ENCODE measurements around the gene RB1.
A peak's percentile ranks its signal among the peaks of the same experiment; 100 is the strongest.

RB1 gene

DNA sequence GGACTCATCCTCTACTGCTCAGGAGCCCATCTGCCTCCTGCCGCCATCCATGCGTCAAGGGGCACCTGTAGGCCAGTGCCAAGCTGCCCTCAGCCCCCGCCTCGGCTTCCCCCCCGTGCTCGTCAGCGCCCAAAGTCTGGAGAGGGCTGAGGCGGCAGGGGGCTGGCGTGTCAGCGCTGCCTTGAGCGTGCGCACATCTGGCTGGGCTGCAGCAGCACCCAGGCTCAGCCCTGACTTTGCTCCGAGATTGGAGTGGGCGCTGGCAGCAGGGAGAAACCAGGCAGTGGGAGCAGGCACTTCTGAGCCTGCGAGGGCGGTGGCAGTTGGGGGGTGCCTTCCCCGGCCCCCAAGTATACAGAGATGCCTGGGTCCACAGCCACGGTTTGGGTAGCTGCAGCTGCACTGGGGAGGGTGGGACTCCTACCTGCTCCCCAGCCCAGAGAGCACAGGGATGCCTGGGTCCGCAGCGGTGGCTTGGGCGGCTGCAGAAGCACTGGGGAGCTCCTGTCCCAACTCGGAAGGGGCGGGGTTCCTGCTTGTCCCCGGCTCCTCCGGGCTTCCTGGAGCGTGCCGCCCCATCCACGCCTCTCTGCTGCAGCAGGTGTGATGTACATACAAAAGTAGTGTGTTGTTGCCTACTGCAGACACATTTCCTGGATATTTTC is 154.2 kb downstream of the RB1 start:
- DNase-seq, result no peak

DNA sequence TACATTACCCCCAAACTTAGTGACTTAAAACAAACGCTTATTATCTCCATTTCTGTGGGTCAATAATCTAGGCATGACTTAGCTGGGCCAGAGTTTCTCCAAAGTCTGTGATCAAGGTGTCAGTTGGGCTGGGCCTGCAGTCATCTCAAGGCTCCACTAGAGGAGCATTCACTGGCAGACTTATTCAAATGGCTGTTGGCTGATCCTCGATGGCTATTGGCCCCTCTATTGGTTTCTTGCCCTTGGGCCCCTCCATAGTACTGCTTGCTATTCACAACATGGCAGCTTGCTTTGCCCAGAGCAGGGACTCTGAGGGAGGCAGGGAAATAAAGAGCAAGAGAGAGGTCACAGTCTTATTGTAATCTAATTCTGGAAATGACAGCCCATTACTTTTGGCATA is 171.7 kb downstream of the RB1 start:
- DNase-seq, result no peak

DNA sequence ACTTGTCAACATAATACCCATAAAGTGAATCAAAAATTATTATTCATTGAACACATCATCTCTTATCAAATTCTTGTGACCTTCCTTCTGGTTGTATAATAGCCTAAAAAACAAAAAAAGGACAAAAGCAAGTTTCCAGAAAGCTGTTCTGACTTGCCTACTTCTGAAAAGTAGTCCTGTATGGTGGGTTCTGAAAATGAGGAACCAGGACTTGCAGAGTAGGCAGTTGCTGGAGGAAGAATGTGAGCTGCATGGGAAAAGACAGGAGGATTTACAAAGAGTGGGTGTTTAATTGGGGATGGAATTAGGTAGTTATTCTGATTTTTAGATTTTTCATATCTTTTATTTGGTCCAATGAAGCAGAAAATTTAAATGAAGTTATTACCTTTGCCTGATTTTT is 172.7 kb downstream of the RB1 start:
- DNase-seq, result no peak

DNA sequence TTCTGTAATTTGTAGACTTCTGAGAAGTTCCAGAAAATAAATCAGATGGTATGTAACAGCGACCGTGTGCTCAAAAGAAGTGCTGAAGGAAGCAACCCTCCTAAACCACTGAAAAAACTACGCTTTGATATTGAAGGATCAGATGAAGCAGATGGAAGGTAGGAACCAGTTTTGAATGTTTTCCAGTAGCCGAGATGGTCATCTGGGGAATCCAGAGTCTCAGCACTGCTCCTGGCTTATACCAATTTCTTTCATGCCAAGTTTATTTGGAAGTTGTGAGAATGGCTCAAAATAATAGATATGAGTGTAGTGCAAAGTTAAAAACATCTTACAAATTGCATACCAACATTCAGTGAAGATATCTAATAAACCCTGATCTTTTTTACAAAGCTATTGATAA is 173.1 kb downstream of the RB1 start:
- DNase-seq, result no peak

DNA sequence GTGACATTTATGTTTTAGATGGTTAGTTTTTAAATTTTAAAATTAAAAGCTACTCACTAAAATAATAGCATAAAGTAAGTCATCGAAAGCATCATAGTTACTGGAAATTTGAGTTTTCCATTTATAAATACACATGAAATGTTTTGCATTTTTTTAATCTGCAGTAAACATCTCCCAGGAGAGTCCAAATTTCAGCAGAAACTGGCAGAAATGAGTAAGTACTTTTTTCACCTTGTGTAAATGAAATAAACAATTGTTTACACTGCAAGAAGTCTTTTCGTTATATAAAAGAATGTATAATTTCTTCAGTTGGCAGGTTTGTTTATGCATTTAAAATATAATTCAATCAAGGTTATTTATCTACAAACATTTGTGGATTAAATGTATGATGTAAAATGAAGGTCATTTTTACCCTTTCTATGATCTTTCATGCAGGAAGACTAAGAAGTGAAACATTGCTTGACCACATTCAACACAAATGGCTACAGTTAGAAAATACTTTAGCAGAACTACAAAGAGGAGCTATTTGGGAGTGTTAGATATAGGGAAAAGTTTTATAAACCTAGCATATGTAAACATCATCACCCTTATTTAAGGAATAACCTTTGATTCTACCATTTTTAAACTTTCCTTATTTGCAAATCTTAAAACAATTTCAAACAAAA is 173.8 kb downstream of the RB1 start:
- DNase-seq, result no peak

DNA sequence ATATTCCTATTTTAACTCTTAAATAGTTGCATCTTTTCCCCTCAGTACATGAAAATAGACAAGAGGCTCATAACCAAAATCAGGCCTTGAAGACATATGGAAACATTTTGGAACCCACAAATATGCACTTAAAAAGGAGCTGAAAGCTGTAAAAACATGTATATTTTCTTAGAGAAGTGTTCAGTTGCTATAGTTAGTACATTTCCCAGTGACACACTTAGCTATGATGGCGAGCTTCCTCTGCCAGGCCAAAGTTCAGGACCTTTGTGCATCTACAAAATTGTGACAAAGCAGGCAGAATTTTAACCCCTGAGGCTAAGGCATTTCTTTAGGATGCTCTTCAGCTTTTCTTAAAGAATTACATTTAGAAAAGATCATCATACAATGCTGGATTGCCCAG is 174.8 kb downstream of the RB1 start:
- no peak for DNase-seq

DNA sequence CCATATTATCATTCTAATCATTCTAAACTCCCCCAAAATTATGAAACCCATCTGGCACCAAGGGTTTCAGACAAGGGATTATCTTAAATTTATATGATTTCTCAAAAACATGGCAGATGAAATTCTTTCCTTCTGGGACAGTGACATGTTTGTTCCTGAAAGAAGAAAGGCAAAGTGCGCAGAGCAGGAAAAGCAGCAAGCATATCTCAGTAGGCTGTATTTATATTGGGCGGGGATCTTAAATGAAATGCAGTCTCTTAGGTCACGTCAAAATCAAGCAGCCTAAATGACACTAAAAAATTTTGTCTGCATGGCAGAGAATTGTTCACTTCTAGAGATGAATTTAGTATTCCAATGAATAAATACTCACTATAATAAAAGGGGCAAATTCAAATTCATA is 180.0 kb downstream of the RB1 start:
- no peak for DNase-seq

DNA sequence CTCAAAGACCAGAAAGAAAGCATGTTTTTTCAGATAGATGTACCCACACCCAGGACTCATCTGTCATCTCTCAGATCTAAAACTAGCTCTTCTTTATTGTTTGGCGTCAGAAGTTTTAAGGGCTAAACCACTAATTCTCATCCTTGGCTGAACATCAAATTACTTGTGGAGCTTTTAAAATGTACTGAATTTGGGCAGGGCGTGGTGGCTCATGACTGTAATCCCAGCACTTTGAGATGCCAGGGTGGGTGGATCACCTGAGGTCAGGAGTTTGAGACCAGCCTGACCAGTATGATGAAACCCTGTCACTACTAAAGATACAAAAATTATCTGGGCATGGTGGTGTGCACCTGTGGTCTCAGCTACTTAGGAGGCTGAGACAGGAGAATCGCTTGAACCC is 181.9 kb downstream of the RB1 start:
- DNase-seq, result no peak

DNA sequence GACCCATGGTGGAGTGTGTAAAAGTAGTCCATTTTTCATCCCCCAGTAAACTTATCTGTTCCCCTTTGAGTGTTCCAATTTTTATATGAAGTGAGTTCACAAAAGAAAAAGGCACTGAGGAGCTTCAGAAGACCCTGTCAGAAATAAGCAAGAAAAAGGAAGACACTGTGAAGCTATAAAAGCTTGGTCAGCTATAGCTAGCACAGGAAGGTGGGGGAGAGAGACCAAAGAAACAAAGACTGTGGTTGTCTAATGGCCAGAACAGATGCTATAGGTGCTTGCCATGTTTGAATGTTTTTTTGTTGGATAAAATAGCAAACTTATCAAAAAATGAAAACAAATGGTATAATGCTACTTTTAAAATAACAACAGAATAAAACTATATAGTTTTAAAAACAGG is 182.8 kb downstream of the RB1 start:
- no peak for DNase-seq

DNA sequence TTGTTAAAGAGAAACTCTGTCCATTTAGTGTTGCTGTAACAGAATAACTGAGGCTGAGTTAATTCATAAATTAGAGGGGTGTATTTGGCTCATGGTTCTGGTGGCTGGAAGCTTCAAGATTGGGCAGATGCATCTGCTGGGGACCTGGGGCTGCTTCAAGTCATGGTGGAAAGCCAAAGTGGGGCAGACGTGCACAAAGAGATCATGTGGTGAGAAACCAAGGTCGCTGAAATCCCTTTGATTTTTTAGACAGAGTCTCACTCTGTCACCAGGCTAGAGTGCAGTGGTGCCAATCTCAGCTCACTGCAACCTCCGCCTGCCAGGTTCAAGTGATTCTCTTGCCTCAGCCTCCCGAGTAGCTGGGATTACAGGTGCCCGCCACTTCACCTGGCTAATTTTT is 183.3 kb downstream of the RB1 start:
- no peak for DNase-seq

DNA sequence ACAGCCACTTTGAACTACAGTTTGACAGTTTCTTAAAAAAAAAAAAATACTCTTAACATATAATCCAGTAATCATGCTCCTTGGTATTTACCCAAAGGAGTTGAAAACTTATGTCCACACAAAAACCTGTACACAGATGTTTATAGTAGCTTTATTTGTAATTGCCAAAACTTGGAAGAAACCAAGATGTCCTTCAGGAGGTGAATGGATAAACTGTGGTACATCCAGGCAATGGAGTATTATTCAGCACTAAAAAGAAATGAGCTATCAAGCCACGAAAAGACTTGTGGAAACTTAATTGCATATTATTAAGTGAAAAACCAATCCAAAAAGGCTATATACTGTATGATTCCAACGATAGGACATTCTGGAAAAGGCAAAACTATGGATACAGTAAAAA is 184.4 kb downstream of the RB1 start:
- no peak for DNase-seq

DNA sequence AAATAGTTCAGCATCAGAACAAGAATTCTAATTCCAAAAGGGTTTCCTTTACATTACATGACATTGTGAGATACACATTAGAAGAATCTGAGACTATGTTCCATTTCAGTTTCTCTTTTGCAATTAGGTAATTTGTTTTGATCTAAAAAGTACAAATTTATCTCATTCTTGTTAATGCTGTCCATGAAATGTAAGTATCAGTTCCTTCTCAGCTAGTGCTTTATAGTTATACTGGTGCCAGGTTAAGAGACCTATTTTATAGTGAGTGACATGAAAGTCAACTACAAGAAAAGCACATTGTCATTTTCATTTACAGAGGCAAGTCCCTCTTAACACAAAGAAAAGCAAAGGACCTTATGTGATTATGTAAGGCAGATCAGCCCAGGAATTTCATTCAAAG is 185.4 kb downstream of the RB1 start:
- no peak for DNase-seq

DNA sequence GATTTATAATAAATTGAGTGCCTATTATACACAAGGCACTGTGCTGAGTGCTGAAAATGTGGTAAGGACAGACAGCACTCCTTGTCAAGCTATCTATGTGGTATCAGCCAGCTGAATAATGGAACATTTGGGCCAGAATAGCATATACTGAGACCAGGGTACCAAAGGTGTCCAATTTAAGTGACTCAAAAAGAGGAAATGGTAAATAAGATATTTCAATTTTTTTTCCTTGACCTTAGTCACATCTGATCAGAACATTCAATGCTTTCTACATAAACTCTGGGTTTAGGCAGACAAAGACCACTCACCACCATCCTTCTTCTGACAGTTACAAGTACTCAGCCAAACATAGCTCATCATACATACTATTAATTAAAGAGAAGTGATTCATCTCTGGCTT is 186.1 kb downstream of the RB1 start:
- DNase-seq, result no peak

DNA sequence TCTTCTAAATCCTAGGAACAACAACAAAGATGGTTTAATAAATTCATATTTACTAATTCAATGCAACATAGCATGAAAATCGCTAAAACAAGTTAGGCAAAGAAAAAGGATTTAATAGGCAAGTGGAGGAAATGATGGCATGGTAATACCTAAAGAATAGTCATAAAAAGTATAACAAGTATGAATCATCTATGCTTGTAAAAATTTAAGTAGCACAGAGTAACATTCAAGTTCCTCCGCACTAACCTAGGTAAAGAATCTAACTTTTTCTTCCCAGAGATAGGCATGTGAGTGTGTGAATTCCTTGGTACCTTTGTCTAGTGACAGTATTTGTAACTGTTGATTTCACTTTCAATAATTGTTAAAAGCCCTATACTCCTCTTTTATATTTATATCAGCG is 186.7 kb downstream of the RB1 start:
- DNase-seq, result no peak

DNA sequence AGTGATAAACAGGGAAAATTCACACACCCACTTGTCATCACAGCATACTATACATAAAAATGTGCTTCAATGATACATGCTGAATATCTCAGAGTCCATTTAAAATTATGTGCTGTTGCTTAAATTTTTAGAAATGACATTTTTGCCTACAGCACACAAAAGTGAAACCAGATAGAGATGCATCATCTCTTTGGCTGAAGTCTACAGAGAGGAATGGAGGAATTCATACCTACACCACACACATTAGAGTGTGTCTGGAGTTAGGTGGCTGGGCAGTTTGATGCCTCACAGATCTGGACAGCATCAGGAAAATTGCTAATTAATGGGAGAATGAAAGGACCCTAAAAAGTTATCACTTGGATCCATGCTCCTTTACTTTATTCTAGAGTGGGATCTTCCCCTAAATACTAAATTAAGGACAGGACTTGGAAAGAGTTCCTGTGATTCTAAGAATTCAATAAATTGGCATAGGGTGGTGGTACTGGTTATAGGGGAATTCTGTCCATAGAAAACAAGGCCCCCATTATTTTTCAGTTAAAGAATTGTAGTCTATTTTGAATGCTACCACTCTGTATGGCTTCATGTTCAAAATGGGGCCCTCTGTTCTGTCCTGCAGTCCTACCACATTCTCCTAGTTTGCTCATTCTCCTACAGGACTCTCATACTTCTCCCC is 188.0 kb downstream of the RB1 start:
- no peak for DNase-seq

DNA sequence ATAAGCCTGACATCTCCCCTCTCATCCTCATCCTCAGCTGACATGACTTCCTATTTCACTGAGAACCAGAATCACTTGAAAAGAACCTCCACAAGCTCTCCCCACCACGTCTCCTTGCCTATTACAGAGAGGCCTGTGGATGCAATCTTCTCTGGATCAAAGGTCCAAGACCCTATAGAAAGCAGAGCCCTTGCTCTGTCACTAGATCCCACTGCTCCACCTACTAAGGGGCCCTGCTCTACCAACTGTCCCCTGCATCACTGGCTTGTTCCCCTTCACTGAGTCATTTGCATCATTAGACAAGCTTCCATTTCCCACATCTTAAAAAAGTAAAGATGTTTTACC is 188.5 kb downstream of the RB1 start:
- DNase-seq, result no peak

DNA sequence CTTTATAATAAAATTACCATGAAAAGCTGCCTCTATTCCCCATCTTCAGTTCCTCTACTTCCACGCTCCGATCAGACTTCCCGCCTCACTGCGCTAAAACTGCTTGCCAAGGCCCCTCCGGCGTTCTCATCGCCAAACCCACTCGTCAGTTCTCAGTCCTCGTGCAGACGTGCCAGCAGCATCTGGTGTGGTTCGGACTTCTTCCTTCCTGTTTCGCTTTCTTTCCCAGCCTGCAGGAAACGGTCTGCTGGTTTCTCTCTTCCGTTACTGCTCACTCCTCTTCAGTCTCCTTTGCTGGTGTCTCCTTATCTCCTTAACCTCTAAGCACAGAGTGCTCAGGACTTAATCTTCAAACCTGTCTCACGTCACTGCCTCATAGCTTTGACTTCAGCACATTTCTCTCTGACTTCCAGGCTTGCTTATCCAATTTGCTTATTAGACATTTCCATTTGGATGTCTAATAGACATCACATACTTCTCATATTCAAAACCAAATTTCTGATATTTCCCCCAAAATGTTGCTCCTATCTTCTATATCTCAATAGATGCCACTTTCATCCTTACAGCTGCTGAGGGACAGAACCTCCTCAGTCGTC is 189.0 kb downstream of the RB1 start:
- peak; percentile 88 for DNase-seq

DNA sequence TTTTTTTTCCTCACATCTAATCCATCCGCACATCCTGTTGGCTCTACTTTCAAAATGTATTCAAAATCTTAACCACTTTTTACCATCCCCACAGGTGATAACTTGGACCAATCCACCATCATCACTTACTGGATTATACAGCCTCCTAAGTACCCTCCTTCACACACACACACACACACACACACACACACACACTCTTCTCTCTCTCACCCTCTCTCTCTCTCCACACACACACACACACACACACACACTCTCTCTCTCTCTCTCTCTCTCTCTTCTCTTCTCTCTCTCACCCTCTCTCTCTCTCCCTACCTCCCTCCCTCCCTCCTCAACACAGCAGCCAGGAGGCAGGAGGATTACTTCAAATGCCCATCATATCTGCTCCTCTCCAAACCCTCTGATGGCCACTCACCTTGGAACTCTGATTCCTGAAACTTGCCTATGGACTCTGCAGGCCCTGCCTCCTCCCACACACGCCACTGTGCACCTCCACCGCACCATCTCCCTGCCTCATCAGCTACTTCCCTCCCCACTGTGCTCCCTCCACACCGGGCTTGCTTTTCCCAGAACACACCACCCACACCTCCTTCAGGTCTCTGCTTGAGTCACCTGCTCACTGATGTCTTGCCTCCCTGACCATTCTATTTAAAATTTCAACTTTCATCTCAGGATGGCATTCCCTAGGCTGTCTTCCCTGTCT is 189.7 kb downstream of the RB1 start:
- DNase-seq, result peak; percentile 71

DNA sequence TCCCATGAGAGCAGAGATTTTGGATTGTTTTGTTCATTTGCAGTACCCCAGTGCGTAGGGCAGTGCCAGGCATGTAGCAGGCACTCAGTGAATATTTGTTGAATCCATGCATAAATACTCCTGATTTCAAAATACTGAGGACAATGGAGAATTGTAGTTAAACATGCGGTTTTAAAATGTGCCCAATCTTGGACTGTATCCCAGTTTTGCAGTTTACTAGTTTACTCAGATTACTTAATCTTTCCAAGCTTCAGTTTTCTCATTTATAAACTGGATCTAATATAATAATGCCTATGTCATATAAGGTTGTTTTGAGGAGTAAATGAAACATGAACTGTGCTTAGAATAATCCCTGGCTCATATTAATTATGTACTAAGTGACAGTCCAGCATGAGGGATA is 190.3 kb downstream of the RB1 start:
- DNase-seq, result no peak

DNA sequence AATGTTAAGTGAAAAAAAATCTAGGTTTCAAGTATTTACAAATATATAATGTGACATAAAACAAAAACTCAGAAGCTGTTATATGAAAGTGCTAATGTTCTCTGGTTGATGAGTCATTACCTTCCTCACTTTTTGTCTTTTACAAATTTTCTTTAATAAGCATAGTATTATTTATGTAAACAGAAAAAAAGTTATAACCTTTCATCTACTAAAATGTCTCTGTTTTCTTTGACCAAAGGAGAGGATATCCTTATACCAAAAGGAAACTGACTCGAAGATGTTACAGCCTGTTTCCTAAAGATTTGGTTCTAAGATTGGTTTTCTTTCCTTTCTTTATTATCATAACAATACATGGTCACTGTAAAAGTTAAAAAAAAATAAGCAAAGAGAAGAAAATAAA is 191.3 kb downstream of the RB1 start:
- no peak for DNase-seq

DNA sequence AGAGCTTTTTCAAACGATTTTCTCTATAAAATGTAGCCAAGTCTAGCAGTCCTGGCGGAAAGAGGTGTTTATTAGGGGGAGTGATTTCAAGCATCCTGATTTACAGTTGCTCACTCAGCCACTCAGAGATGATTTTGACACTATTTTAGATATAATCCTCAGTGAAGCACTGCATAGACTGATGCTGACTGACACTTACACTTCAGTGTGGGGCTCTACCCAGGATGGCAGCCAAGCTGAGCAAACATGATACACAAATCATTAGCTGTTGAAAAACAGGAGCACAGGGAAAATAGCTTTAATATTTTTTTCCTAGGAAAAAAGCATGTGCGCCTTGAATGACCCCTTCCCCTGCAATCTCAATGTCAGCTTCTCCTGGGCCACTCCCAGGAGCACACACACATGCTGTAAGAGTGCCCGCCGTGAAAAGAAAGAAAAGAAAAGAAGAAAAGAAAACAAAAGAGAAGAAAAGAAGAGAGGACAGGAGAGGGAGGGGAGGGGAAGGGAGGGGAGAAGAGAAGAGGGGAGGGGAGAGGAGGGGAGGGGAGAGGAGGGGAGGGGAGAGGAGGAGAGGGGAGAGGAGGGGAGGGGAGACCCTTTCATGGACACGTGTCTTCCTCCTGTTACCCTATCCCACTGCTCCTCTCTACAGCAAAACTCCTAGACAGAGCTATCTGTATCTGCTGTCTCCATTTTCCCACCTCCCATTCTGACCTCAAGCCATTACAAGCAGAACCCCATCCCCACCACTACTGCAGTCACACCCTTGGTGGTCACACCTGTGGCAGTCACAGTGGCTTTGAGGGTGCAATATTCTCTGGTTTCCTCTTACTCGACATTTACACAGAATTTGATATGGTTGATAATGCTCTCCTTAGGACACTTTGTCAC is 193.0 kb downstream of the RB1 start:
- DNase-seq, result no peak

DNA sequence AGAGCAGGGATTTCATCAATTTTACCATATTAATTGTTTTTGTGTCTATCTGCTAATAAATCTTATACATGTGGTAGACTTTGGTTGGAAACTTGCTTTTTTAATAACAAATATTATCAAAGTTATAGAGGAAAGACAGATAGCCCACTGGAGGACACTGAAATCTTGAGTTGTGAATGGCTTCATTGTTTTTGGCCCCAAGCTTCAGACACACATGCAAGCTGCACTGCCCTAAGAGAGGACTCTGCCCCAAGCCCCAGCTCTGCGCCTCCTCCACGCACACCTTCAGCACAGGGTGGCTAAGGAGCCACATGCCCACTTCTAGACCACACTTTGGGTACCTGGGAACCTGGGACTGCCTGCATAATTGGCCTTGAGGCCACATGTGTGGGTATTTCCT is 194.1 kb downstream of the RB1 start:
- no peak for DNase-seq

All from activated effector memory CD4-positive, alpha-beta T cell treated with anti-CD3 and anti-CD28 coated beads, Interleukin-2, amount 50 U/mL, for 16 hours (primary cell).